ENCODE results near the gene KCNQ5. TPM values are rescaled to one million over a fixed set of nuclear protein-coding genes. Genes with fewer than 3 reads are reported as not detected.

Gene KCNQ5
- total and polyA plus RNA-seq, 10 of the 15 experiments (the other 5 are each of a cell fraction or from before 2014, with no cell fraction given): 0.60 to 16.2 (median 3.2) TPM

GRCh38 chr6:72776456-72776855 is 154.6 kb downstream of the KCNQ5 start (continued):
- no peak for TF ChIP-seq CUX1 (IDR thresholded peaks at IDR 0.05; ENCODE audit: insufficient replicate concordance, low read depth, low read length)
- TF ChIP-seq SMAD1 (IDR thresholded peaks at IDR 0.05; ENCODE audit: low read depth, partially characterized antibody): no peak
- no peak for TF ChIP-seq MYB (IDR thresholded peaks at IDR 0.05; ENCODE audit: borderline replicate concordance, low read depth, low read length)
- TF ChIP-seq EP300 (IDR thresholded peaks at IDR 0.05; ENCODE audit: borderline replicate concordance in 1 of 2, control insufficient read depth in 1 of 2, low read depth in 2 of 2, low read length in 2 of 2): no peak
- TF ChIP-seq ZSCAN29 (IDR thresholded peaks at IDR 0.05): no peak
- no peak for TF ChIP-seq JUND (IDR thresholded peaks at IDR 0.05; ENCODE audit: low read depth, low read length)
- no peak for TF ChIP-seq NKRF (conservative IDR thresholded peaks at IDR 0.05)
- no peak for TF ChIP-seq ZNF384 (IDR thresholded peaks at IDR 0.05; ENCODE audit: borderline replicate concordance, low read depth, low read length)
- TF ChIP-seq HSF1 (IDR thresholded peaks at IDR 0.05; ENCODE audit: low read depth, low read length): no peak

Data from GM12878 (cell line).